AG09309 (cell line): ENCODE results near the gene TRIM52.

ENCODE experiments used
- DNase-seq: peaks from one replicate; pipeline ENCODE4 v3.0.0-alpha.2; 2010; ENCODE audit warnings: low read depth
- H3K4me3 ChIP-seq: 2 replicates; pipeline ENCODE4 v1.5.1; 2011; ENCODE audit warnings: mild to moderate bottlenecking, low read depth, low read length, moderate library complexity; ENCODE audit not compliant: control insufficient read depth
- CTCF ChIP-seq: IDR thresholded peaks from 2 replicates; pipeline ENCODE4 v1.5.1; 2011; ENCODE audit warnings: mild to moderate bottlenecking, low read depth, low read length, inconsistent platforms; ENCODE audit not compliant: insufficient read depth, control insufficient read depth; ENCODE audit errors: missing control alignments

Gene TRIM52

GRCh38 chr5:181235323-181235688, 25.6 kb downstream of the TRIM52 start:
- no peak overlapping the region for H3K4me3 ChIP-seq
- TF ChIP-seq CTCF = no peak
- DNase-seq = no peak

GRCh38 chr5:181234455-181235306, 26.3 kb downstream of the TRIM52 start:
- no peak for DNase-seq

GRCh38 chr5:181233801-181234454, 27.0 kb downstream of the TRIM52 start:
- no peak for TF ChIP-seq CTCF
- H3K4me3 ChIP-seq = no peak overlapping the region
- DNase-seq = no peak

More at GRCh38 chr5:181234455-181235306, 26.3 kb downstream of the TRIM52 start:
- no peak for TF ChIP-seq CTCF
- H3K4me3 ChIP-seq = no peak overlapping the region

- no peak for DNase-seq
- H3K4me3 ChIP-seq = no peak overlapping the region
- TF ChIP-seq CTCF = no peak
These were observed 27.7 kb downstream of the TRIM52 start for GRCh38 chr5:181233088-181233800.

- DNase-seq = no peak
- no peak overlapping the region for H3K4me3 ChIP-seq
- TF ChIP-seq CTCF = no peak
These were observed 28.4 kb downstream of the TRIM52 start for GRCh38 chr5:181232593-181232992.

- no peak overlapping the region for H3K4me3 ChIP-seq
- no peak for DNase-seq
- TF ChIP-seq CTCF = no peak
These were observed 29.5 kb downstream of the TRIM52 start for GRCh38 chr5:181231432-181231831.
